GM21825 (cell line): ENCODE measurements around the gene CDYL.

Experiments used
- ATAC-seq: cut with Tn5 transposase; IDR thresholded peaks from one replicate; pipeline ENCODE4 v1.9.1; 2021; ENCODE audit warnings: mild to moderate bottlenecking, moderate library complexity; ENCODE audit not compliant: unreplicated experiment

Gene CDYL

GRCh38 chr6:4957521-4958231, 181.5 kb downstream of the CDYL start:
- no peak for ATAC-seq

GRCh38 chr6:4958624-4959023, 182.4 kb downstream of the CDYL start:
- ATAC-seq: no peak

GRCh38 chr6:4961322-4962168, 185.3 kb downstream of the CDYL start:
- ATAC-seq: no peak

GRCh38 chr6:4962905-4963304, 186.7 kb downstream of the CDYL start:
- no peak for ATAC-seq

GRCh38 chr6:4964675-4965561, 188.7 kb downstream of the CDYL start:
- no peak for ATAC-seq

GRCh38 chr6:4965562-4966389, 189.6 kb downstream of the CDYL start:
- ATAC-seq: no peak

- no peak for ATAC-seq
Observed at GRCh38 chr6:4967301-4968030, 191.3 kb downstream of the CDYL start.

- ATAC-seq: no peak
Observed at GRCh38 chr6:4969609-4970285, 193.5 kb downstream of the CDYL start.

GRCh38 chr6:4970739-4971395, 194.7 kb downstream of the CDYL start:
- no peak for ATAC-seq

- ATAC-seq: no peak
Observed at GRCh38 chr6:4971851-4972250, 195.6 kb downstream of the CDYL start.

- ATAC-seq: no peak
Observed at GRCh38 chr6:4972438-4972837, 196.2 kb downstream of the CDYL start.

GRCh38 chr6:4973415-4973814, 197.2 kb downstream of the CDYL start:
- no peak for ATAC-seq

GRCh38 chr6:4973982-4974745, 198.0 kb downstream of the CDYL start:
- ATAC-seq: no peak

GRCh38 chr6:4974962-4975361, 198.8 kb downstream of the CDYL start:
- no peak for ATAC-seq

GRCh38 chr6:4975506-4975905, 199.3 kb downstream of the CDYL start:
- no peak for ATAC-seq

- ATAC-seq: no peak
Observed at GRCh38 chr6:4977468-4977867, 201.3 kb downstream of the CDYL start.

GRCh38 chr6:4979426-4979825, 203.2 kb downstream of the CDYL start:
- no peak for ATAC-seq

GRCh38 chr6:4981761-4982160, 205.6 kb downstream of the CDYL start:
- no peak for ATAC-seq
